Measurements from ENCODE around the gene TTLL11.

Gene TTLL11

DNA sequence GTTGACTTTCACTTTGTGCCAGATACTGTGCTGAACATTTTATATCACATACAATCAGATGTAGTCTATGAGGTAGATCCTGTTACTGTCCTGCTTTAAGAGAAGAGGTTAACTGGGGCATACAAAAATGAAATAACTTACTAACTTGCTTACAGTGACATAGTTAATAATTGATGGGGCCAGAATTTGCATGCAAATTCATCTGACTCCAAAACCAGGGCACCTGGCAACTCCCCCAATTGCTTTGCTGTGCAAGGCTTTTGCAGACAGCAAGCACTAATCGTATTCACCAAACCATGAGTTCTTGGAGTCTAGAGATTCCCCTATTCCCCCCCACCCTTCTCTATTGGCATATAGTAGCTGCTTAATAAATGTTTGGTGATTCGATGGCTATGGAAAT lies 155.9 kb downstream of the TTLL11 start:
- DNase-seq (ENCODE audit: low spot score): no peak

DNA sequence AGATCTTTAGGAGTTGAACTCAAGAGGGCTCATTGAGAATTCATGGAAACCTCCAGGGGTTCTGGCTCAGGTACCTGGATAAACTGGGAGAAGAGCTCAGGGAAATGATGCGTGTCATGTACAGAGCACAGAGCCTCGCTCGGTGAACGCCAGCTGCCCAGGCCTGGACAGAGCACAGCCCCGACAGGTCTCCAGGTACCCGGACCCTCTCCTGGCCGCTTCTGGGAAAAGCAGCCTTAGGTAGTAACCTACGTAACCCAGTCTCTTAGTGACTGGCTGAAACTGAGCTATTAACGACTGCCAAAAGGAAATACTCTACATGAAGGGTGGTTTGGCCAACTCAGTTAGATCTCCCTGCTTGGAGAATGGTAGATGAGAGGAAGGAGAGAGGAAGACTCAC lies 157.4 kb downstream of the TTLL11 start:
- DNase-seq (ENCODE audit: low spot score): no peak

DNA sequence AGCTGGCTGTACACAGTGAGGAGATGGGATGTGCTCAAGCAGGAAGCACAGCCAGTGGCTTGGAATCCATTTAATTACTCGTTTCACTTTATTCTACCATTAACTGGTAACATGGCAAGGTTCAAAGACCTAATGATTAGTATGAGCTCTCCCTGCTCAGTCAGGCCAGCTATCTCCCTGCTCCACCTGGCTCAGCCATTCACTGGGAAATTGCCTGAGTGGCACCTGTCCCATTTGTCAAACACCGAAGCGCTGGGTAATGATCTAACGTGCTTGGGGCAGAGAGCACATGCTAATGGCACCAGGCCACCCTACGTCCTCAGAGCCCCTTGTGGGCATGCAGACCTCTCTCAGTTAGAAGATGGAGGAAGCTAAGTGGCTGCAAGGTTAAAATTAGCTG lies 162.2 kb downstream of the TTLL11 start:
- no peak for DNase-seq (ENCODE audit: low spot score)

DNA sequence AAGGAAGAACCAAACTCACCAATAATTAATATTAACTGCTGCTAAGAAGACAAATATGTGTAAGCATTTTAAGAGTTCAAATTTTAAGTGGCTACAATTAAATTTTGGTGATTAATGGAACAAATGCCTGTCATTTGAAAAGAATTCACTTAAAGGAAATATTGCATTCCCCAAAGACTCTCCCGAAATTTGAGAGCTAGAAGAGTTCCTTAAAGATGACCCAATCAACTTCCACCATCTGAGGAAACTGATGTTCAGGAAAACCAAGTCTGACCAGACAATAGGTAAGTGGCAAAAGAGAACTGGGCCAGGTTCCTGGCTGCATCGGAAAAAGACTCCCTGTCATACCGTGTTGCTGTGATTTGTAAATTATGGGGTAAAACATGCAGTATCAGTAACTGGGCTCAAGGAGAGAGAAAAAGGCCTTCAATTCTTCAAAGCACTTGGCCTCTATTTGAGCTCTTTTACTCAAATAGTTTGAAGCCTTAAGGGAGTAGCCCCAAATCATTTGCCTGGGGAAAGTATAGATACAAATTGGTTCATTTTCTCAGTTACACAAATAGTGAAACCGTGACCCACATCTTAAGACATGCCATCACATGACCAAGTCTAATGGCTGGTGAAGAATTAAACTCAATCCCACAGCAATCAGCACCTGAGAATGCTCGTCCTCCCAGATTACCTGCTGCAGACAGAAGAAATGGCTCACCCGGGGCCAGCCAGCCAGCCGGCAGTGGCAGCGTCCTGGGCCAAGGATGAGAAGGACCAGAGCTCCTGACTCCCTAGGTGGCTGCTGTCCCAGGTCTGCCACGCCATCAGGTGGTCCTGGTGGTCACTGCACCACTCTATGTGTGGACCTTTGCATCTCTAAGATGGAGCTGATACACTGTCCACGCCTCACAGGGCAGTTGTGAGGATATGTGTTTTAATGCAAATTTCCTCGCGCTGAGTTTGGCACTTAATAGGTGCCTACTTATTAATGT lies 162.9 kb downstream of the TTLL11 start:
- no peak for DNase-seq (ENCODE audit: low spot score)

DNA sequence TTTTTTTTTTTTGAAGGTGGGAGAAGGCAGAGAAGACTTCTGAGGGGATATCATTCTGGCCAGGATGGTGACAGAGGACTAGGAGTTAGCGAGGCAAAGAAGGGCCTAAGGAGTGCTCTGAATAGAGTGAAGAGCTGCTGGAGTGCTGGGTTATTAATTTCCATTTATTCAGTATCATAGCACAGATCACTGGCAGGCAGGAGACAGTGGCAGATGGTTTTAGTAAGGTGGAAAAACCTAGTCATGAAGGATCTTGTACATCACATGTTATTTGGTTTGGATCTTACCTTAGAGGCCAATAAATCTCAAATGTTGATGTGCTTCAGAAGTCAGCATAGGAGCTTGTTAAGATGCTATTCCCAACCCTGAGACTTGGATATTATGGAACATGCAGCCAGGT lies 165.5 kb downstream of the TTLL11 start:
- DNase-seq (ENCODE audit: low spot score): no peak

DNA sequence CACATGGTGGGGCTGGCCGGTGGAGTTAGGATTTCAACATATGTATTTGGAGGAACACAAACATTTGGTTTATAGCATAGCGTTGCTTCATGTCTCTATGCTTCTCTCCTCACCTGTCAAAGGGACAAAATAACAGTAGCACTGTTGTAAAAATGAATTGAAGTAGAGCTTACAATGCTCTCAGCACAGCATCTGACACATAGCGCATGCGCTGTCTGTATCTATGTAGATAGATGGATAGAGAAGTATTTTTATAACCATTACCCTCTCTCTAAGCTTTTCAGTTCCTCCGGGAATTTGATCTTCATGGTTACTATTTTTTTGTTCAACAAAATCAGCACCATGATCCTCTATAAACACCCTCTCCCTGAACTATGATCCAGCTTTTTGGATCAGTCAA lies 166.0 kb downstream of the TTLL11 start:
- no peak for DNase-seq (ENCODE audit: low spot score)

DNA sequence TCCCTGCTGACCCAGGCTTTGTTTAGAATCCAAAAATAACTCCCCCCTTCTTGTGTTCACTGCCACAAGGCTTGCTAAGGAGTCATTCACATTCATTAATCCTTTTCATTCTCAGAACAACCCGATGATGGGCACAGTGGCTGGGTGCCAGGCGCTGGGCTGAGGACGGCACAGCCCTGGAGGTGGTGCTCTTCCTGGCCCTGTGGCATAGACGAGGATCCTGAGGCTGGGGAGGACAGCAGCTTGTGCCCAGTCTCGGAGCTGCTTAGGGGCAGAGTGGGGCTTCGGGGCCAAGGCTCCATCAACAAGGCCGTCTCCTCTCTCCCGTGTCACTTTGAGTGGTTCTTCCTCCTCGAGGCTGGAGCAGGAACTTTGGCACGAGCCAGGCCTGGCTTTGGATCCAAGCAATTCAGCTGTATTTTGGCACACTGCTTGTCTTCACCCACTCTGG lies 166.7 kb downstream of the TTLL11 start:
- DNase-seq (ENCODE audit: low spot score): no peak

DNA sequence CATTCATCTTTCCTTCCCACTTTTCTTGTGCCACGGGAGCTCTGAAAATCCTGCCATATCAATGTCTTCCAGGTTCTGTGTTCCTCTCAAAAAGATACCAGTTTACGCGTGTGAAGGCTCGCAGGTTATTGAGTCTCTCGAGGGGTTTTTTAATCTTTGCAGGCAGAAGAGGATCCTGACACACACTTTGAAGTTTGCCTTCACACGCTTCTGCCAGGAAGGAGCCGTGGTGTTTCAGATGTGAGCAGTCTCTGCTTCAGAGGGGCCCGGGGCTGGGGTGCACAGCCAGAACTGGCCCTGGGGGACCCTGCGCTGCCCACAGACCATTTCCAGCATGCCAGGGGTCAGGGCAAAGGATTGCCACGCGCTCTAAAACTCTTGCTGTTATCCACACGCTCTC lies 167.2 kb downstream of the TTLL11 start:
- DNase-seq (ENCODE audit: low spot score): no peak

DNA sequence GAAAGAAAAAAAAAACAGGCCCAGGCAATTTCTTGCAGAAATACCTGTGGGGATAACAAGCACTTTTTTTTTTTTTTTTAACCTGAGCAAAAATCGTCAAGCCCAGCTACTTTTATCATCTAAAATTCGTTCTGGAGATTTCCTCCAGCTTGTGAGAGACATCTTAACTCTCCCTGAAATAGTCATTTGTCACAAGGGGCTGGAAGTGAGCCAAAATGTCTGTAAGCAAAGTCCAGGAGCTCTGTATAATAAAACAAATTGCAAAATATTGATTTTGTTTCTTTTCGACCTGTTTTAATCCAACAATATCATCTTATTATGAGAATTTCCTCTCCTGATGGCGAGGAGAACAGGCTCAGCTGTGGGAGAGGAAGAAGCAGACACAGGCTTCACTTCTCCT lies 168.4 kb downstream of the TTLL11 start:
- DNase-seq (ENCODE audit: low spot score): no peak

DNA sequence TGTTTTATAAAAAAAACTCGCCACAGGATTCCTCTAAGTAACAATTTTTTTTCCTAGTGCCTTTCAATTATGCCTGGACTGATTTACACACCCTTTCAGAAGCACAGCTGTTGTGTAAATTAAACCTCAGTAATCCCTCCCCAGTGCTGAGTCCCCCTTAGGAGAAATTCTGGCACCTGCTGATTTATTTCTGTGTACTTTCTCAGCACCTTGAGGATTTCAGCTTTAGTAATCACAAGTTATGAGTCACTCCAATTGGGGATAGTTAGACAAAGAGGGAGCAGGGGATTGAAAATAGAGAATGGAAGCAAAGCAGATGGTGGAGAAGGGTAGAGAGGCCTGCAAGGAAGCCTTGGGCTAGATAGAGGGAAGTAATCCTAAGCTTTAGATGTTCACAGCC lies 171.7 kb downstream of the TTLL11 start:
- no peak for DNase-seq (ENCODE audit: low spot score)

DNA sequence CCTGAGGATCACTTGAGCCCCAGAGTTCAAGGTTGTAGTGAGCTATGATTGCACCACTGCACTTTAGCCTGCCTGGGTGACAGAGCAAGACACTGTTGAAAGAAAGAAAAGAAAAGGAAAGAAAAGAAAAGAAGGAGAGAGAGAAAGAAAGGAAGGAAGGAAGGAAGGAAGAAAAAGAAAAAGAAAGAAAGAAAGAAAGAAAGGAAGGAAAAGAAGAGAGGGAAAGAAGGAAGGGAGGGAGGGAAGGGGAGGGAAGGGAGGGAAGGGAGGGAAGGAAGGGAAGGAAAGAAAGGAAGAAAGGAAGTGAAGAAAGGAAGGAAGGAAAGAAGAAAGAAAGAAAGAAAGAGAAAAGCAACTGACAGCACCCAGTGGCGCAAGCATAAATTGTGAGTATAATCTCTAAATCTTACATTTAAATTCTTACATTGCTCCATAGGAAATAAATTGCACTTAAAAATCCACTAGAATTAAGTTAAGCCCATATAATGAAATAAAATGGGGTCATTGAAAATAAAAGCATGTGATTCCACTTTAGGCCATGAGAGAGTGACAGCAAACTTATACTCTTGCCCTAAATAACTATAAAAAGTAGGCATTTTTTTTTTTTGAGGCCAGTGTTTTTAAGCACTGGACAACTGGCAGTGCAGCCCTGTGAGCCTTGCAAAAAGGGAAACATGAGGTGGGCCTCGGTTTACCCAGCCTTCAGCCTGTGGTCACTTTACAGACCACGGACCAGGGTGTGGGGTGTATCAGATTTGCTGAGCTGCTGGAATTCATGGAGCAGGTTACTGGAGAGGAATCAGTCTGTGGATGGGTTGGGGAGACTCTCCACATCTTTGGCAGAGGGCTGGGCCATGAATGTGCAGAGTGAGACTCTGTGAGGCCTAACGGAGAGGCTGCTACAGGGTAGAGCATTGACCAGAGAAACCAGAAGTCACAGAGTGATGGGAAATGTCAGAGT lies 175.5 kb downstream of the TTLL11 start:
- DNase-seq (ENCODE audit: low spot score): no peak

DNA sequence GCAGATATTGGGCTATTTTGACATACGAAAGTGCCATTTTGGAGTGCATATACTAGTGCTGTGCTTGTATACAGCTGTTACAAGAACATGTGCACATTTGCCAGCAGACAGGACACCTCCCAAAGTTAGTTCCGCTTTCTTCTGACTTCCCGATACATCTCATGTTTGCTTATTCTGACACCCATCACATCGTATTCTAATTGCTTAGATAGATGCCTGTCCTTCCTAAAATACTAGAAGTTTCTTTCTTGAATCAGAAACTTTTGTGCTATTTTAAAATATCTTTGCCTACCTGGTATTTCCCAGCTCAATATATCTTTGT lies 177.8 kb downstream of the TTLL11 start:
- no peak for DNase-seq (ENCODE audit: low spot score)

DNA sequence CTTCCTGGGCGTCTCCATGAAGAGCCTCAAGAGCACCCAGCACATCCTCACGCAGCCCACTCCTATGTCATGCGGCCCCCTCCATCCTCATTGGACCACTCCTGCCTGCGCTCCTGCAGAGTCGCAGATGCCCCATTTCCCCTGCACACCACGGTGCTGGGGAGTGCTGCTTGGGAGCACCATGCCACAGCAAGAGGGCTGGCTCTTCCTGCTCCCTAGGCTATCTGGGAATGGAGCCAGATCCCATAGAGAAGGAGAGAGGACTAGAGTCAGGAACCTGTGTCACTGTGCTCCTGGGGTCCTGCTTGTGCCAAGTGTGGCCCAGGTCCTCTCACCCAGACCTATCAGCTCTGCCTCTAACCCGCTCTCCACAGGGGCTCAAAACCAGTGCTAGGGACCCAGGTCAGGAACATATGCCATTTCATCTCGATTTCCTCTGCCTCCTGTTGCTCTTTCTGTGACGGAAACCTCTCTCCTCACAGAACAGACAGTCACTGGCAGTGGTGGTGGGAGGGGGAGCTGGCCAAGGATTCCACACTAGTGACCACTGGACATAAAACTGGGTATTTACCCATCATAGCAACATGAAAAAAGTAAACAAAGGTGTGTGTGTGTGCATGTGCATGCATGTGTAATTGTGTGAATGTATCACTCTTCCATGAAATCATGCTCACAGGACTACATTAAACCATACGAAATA lies 178.4 kb downstream of the TTLL11 start:
- DNase-seq (ENCODE audit: low spot score): no peak

DNA sequence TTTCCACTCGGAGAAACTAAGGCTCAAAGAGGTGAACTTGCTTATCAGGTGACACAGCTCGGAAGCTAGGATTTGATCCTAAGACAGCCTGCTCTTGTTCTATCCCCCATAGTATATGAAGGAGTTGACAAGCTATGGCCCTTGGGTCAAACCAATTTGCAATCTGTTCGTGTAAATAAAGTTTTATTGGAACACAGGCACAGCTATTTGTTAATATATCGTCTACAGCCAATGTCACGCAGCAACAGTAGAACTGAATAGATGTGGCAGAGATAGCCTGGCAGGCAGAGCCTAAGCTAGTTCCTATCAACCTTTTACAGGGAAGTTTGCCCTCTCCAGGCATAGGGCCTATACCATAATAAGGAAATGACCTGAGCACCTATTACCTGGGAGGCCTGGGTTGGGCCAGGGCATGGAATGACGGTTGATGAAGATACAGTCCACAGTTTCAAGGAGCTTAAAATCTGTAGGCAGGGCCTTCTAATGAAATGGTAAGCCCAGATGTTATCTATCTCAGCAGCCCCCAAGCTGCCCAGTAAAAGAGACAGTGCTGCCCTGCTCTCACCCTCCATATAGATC lies 179.0 kb downstream of the TTLL11 start:
- DNase-seq (ENCODE audit: low spot score): no peak

DNA sequence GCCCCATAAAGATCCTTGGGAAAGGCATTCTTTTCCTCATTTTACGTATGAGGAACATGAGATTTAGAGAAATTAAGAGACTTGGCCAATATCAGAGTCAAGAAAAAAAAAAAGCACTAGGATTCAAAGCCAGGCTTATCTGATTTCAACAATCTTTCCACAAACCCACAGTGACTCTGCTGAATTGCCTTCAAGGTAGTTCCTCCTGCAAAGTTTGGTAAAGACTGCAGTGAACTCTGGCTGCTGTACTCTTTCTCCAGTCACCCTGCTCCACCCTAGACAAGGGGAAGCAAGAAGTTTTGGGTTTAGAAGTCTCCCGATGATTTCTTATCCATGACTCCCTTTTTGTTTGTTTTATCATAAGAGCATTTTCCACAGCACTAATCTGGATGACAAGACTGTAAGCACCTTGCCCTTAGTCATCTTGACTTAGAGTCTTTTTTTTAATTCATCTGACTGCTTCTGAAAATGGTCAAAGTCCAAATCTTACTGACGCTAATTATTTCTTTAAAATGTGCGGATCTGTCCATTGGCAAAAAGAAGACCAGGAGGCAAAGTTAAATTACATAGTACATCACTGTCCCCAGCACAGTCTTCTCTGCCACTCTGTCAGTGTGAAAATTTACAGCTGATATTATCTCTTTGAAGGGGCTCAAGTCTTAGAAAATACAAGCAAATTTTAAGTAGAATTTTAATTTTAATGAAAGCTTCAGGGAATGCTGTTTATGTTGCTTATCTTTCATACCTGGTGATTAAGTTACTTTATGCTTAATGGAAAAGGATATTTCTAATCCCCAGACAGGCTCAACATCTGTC lies 180.1 kb downstream of the TTLL11 start:
- DNase-seq (ENCODE audit: low spot score): no peak

DNA sequence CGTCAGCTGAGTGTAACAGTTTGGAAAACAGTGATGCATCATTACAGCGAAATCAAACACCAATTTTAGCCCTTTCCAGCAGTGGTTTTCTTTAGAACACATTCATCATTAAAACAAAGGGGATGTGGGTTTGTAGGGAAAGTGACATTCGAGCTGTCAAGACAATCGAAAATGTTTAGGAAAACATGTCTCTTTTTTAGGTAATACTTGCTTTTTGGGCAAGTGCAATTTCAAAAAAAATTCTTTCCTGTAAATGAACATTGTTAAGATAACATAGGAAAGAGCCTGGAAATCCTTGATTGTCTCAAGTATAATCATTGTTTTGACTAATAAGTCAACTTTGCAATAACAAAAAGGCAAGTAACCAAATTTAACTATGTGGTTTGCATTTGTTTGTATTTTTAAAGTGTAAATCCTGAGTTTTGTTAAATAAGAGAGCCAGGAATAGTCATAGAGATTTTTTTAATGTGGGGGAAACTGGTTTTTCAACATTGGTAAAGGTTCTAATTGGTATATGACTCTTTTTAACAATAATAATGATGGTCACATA lies 182.5 kb downstream of the TTLL11 start:
- no peak for DNase-seq (ENCODE audit: low spot score)

DNA sequence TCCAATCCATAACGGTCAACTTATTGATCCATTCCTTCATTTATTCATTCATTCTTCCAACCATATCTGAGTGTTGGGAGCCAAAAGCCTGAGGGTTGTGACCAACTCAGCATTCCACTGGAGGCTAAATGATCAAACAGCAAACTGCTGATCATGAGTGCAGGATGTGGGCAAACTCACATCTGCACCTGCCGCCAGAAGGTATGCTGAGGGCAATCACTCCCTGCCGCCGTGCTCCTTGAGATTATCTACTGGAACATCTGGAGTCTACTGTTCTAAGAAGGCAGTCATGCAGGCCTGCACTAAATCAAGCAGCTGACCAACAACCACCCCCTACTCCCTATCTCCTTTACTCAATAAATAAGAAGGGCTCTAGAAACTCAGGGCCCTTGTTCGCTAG lies 184.0 kb downstream of the TTLL11 start:
- DNase-seq (ENCODE audit: low spot score): no peak

DNA sequence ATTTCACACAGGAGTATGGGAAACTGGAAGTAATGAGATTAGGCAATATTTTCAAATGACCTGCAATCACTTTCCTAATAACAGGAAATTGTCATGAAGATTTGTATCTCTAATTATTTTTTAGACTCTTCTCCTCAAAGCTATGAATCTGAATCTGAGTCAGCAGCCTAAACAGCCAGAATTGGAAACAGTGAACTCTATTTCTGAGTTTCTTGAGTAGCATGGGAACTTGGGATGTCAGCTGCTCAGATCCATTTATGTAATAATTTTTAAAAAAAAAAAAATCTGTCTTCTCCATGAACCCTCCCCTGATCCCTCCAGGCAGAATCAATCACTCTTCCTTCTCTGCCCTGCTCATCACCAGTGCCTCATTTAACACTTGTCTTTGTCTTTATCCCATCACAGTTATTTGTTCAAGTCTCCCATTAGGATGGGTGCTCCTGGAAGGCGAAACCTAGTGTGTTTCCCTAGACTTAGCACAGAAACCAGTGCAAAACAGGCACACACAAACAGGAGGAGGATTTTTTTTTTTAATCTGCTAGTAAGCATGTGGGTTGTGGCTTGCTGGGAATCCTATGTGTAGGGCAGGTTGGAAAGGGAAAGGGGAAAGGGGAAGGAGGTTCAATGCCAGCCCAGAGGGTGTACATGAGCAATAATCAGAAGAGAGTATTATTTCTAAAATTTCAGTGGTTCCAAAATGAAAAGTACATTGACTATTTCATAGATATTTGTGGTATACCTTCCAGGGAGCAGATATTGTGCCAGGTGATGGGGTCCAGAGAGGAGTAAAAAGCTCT lies 186.8 kb downstream of the TTLL11 start:
- DNase-seq (ENCODE audit: low spot score): no peak

DNA sequence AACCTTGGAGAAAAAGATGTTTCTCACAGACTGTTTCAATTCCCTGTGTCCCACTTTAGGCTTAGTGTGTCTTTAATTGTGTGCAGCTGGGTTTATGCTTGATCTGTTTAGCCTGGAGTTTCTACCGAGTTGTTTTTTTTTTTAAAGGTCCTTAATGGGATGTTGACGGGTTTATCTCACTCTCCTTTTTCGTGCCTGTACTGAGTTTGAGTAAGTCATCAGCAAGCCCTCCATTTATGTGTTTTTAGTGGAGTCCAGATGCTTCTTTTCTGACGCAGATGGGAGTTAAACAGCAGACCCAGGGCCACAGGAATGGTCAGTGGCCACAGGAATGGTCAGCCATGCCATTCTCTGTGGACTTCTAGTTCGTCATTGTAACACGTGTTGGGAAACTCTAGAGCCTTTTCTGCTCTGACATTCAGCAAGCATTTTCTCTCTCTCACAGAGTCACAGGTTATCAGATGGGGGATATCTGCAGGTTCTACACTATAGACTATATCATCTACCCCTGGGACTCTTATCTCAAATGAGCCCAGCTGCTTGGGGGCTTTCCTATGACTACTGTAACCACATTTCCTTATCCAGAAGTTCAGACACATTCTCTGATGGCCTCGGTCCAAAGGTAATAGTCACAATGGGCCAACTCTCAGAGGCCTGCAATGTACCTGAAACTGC lies 190.5 kb downstream of the TTLL11 start:
- no peak for DNase-seq (ENCODE audit: low spot score)
